GM13977 (cell line): Measurements from ENCODE around the gene PRRG3.

Experiments
- DNase-seq: peaks from one replicate; pipeline ENCODE4 v3.0.0; 2012; ENCODE audit warnings: low spot score
- CTCF ChIP-seq: IDR thresholded peaks from 2 replicates; pipeline ENCODE4 v1.5.1; 2012; ENCODE audit warnings: mild to moderate bottlenecking, control low read depth; ENCODE audit not compliant: insufficient read depth; ENCODE audit errors: extremely low read depth, missing control alignments
- in situ Hi-C: fragments of 300-500 bp; cut with MboI; formaldehyde crosslinking; loops from one replicate; pipeline ENCODE4 v1.12.0; 2022; ENCODE audit warnings: low sequenced_read_pairs, low pct_unique_long_range_greater_than_20kb, mixed read lengths, inconsistent platforms; ENCODE audit not compliant: unreplicated experiment

PRRG3 gene

DNA sequence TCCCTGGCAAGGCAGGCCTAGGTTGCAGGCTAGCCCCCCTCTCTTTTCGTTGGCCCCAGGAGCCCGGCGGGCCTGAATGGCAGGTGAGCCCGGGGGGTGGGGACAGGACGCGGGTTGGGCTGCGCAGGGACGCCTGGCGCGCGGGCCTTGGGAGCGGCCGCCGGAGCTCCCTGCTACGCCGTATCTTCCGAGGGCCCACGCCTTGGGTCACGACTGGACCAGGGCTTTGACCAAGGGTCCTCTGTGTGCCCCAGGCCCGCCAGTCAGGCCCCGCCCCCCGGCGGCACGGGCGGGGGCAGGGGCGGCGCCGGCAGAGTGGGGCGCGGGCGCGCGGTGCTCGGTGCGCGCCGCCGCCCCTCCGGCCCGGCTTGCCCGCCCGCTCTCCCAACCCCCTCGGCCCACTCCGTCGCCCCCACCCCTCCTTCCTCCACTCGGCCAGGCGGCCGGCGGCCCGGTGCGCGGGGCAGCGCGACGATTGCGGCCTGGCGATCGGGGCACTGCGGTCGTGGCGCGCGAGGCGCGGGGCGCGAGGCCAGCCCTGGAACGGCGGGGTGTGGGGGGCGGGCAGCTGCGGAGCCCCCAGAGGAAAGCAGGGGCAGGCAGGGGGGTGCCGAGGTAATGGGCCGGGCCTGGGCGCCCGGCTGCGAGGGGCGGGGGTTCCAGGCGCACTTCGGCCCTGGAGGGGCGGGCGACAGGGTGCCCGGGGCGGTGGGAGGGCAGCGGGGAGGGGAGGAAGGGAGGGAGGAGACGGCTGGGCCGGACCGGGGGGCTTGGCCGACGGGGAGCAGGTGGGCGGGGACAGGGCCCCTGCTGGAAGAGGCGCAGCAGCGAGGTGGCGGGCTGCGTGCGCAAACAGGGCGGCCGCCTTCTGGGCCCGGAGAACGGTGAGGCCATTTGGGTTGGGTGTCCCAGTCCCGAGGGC, at the start of gene PRRG3:
PRRG3 (plus strand) TSS at position 798 of the 922 bp plus-strand sequence. CDS start 3,357 bp downstream, outside the sequence.
- TF ChIP-seq CTCF, result no peak
- DNase-seq, result no peak
- in situ Hi-C loops, result loop anchor here (25.0 kb wide), 1 partner anchor 533 kb away; no protein-coding TSS in a partner anchor

DNA sequence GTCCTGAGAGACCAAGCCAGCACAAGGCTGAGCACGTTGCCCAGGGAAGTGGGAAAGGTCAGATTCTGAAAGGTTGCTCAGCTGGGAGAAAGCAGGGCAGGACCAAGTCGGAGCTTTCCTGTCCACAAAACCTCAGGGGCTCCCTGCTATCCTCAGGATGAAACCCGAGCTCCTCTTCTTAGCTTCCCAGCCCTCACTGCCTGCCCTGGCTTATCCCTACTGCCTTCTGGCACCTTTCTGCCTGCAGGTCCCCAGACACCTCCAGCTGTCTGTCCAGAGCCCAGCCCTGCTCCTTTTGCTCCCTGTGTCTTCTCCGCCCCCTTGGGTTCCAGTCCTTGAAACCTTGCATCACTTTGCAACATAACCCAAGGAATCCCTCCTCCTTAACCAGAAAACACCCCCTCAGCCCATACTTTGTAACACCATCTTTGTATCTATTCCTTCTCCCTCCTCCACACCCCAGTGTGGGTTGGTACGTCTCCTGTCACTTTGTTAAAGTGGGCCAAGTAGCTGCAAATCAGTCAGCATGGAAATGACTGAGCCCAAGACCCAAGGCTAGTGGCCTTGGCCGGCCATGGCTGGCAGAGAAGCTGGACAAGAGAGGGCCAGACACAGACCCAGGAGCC, 20.0 kb upstream of the PRRG3 start:
- TF ChIP-seq CTCF, result no peak
- in situ Hi-C loops, result loop anchor here (25.0 kb wide), 1 partner anchor 513 kb away; no protein-coding TSS in a partner anchor
- no peak for DNase-seq

DNA sequence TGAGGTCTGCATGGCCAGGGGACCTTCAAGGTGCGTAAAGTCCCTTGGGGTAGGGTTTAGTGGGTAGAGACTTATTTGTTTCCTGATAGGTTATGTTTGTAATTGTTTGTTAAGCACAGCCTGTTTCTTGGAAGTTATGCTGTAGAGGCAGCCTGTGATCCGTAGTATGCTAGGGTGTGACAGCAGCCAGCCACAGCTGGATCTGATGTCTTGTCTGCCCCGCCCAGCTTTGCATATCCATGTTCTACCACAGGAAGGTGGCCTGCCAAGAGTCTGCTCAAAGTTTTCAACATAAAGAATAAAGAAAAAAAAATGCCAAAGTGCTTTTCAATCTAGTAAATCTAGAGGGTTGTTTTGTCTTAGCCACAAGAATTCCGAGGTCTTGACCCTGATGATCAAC, 19.1 kb upstream of the PRRG3 start:
- in situ Hi-C loops, result loop anchor here (25.0 kb wide), 1 partner anchor 514 kb away; no protein-coding TSS in a partner anchor
- TF ChIP-seq CTCF, result no peak
- no peak for DNase-seq

DNA sequence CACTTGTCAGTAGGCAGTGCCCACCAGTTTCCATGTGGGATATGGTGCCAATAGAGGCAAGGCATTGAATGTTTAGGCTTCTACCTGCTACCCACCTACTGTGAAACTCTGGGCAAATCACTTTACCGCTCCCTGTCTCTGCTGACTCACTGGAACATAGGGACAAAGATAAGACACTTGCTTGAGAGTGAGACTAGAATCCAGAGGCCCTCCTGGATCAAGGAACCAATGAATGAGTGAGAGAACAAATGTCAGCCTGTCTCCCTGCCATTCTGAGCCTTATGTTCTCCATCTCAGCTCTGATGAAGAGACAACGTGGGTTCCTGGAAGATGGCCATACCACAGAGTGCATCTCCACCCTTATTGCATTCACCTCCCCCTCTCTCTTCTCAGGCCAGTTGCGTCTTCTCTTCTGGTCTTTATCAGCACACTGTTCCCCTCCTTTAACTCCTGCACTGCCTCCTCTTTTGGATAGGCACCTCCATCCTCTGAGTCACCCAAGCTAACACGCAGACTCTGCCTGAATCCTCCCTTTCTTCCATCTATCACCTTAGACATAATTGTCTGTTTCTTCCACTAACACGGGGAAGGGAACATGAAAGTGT, 15.4 kb upstream of the PRRG3 start:
- in situ Hi-C loops, result loop anchor here (25.0 kb wide), 1 partner anchor 518 kb away; no protein-coding TSS in a partner anchor
- DNase-seq, result no peak
- TF ChIP-seq CTCF, result no peak

GRCh38 chrX:151680805-151681204, 14.5 kb upstream of the PRRG3 start:
- peak; percentile 60 for DNase-seq

More at GRCh38 chrX:151680805-151681204, 14.5 kb upstream of the PRRG3 start:
- TF ChIP-seq CTCF, result peak; percentile 71
- in situ Hi-C loops, result loop anchor here (25.0 kb wide), 1 partner anchor 519 kb away; no protein-coding TSS in a partner anchor
